ENCODE measurements around the gene BABAM2.

DNA sequence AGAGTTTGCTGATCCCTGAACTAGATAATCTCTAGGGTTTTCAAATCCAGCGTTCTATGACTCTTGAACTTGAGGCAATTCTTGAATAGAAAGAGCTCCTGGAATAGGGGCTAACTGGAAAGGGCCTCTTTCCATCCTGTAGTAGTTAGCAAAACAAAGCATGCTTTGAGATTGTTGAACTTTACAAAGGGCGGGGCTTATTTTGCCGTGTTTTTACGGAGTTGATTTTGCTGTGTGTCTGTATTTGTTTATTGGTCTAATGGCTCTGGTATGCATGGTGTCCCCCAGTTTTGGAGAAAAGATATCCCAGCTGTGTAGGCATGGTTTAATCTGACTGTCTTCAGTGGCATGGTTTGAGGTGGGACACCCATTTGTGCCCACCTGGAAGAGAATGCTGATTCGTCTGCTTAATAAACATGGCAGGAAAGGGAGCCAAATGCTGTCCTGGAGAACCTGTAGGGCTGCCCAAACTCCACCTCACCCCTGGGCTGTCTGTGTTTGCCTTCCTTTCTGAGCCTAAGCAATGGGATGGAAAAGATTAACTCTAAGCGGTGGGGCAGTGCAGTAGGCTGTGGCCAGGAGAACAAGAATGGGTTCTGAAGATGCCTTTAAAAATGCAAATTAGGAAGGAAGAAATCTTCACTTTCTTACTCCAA is 428.1 kb downstream of the BABAM2 start:
- TF ChIP-seq POLR2AphosphoS5 (IDR thresholded peaks at IDR 0.05) (no peak), EP300 (IDR thresholded peaks at IDR 0.05) (no peak), POLR2A (IDR thresholded peaks at IDR 0.05) (no peak)
- TF ChIP-seq, protein P1, sequence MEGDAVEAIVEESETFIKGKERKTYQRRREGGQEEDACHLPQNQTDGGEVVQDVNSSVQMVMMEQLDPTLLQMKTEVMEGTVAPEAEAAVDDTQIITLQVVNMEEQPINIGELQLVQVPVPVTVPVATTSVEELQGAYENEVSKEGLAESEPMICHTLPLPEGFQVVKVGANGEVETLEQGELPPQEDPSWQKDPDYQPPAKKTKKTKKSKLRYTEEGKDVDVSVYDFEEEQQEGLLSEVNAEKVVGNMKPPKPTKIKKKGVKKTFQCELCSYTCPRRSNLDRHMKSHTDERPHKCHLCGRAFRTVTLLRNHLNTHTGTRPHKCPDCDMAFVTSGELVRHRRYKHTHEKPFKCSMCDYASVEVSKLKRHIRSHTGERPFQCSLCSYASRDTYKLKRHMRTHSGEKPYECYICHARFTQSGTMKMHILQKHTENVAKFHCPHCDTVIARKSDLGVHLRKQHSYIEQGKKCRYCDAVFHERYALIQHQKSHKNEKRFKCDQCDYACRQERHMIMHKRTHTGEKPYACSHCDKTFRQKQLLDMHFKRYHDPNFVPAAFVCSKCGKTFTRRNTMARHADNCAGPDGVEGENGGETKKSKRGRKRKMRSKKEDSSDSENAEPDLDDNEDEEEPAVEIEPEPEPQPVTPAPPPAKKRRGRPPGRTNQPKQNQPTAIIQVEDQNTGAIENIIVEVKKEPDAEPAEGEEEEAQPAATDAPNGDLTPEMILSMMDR (IDR thresholded peaks at IDR 0.05), result no peak
